WERI-Rb-1 (cell line): ENCODE results near the gene CTDSP1.

ENCODE experiments used
- DNase-seq: peaks from one replicate; pipeline ENCODE4 v3.0.0-alpha.2; 2020
- H3K27ac ChIP-seq: fragments of 250-450 bp; sonication (Bioruptor Pico); 2 replicates; pipeline ENCODE4 v1.5.1; 2020; ENCODE audit warnings: mild to moderate bottlenecking, moderate library complexity
- H3K27me3 ChIP-seq: fragments of 250-450 bp; sonication (Bioruptor Pico); 2 replicates; pipeline ENCODE4 v1.5.1; 2021; ENCODE audit warnings: mild to moderate bottlenecking, low read depth, moderate library complexity; ENCODE audit not compliant: insufficient read depth, severe bottlenecking
- H3K36me3 ChIP-seq: fragments of 250-450 bp; sonication (Bioruptor Pico); 2 replicates; pipeline ENCODE4 v1.5.1; 2020; ENCODE audit warnings: mild to moderate bottlenecking, moderate library complexity
- H3K4me3 ChIP-seq: 2 replicates; pipeline ENCODE4 v1.5.1; 2011; ENCODE audit warnings: low read depth, mild to moderate bottlenecking, control low read depth, low read length
- H3K9me3 ChIP-seq: fragments of 250-450 bp; sonication (Bioruptor Pico); 2 replicates; pipeline ENCODE4 v1.5.1; 2021; ENCODE audit warnings: mild to moderate bottlenecking, moderate library complexity; ENCODE audit not compliant: severe bottlenecking
- CTCF ChIP-seq: IDR thresholded peaks from 2 replicates; pipeline ENCODE4 v1.5.1; 2011; ENCODE audit warnings: low read depth, mild to moderate bottlenecking, control low read depth, inconsistent platforms, low read length

CTDSP1 gene

GRCh38 chr2:218375212-218375611 is 24.5 kb upstream of the CTDSP1 start:
- H3K9me3 ChIP-seq: no peaks in the 10 kb centered on the region
- no peak overlapping the region for H3K4me3 ChIP-seq
- H3K27me3 ChIP-seq: no peaks in the 10 kb centered on the region
- no peaks in the 10 kb centered on the region for H3K36me3 ChIP-seq
- no peak for DNase-seq
- H3K27ac ChIP-seq: no peak overlapping the region
- TF ChIP-seq CTCF: no peak

GRCh38 chr2:218378053-218378452 is 21.6 kb upstream of the CTDSP1 start:
- H3K27me3 ChIP-seq: no peaks in the 10 kb centered on the region
- no peaks in the 10 kb centered on the region for H3K36me3 ChIP-seq
- TF ChIP-seq CTCF: no peak
- no peak overlapping the region for H3K4me3 ChIP-seq
- DNase-seq: no peak
- H3K9me3 ChIP-seq: no peaks in the 10 kb centered on the region
- H3K27ac ChIP-seq: no peak overlapping the region

DNA sequence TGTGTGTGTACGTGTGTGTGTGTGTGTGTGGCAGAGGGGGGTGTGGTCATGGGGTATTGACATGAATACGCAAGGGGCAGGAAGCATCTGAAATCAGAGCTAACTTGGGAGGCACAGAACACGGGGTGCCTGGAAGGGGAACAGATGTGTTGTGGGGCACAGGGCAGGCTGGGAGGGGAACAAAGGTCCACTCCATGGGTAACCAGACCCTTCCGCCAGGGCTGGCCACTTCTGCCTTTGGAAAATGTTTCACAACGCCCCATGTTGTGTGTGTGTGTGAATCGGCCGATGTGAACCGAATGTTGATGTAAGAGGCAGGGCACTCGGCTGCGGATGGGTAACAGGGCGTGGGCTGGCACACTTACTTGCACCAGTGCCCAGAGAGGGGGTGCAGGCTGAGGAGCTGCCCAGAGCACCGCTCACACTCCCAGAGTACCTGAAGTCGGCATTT is 17.7 kb upstream of the CTDSP1 start, which contains the start of gene SLC11A1:
TSS of gene SLC11A1 (plus strand) at position 358 of the 451 bp plus-strand sequence. CDS start 96 bp downstream, outside the sequence.
- DNase-seq: no peak
- H3K27me3 ChIP-seq: no peaks in the 10 kb centered on the region
- no peaks in the 10 kb centered on the region for H3K36me3 ChIP-seq
- no peaks in the 10 kb centered on the region for H3K9me3 ChIP-seq
- no peak for TF ChIP-seq CTCF
- no peak within 1 kb of the TSS for H3K27ac ChIP-seq
- H3K4me3 ChIP-seq: no peak within 1 kb of the TSS

DNA sequence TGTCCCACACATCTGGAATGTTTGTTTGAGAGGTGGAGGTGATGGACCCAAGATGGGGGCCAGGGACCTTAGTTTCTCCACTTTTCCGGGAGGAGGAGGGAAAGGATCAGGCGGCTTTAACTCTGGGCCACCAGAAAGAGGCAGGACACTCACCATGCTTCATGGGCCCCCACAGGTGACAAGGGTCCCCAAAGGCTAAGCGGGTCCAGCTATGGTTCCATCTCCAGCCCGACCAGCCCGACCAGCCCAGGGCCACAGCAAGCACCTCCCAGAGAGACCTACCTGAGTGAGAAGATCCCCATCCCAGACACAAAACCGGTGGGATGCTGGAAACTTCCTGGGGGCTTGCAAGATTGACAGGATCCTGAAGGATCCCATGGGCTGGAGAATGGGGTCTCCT is 16.9 kb upstream of the CTDSP1 start:
- H3K4me3 ChIP-seq: no peak overlapping the region
- no peaks in the 10 kb centered on the region for H3K9me3 ChIP-seq
- H3K27ac ChIP-seq: no peak overlapping the region
- TF ChIP-seq CTCF: no peak
- no peak for DNase-seq
- no peaks in the 10 kb centered on the region for H3K27me3 ChIP-seq
- no peaks in the 10 kb centered on the region for H3K36me3 ChIP-seq

DNA sequence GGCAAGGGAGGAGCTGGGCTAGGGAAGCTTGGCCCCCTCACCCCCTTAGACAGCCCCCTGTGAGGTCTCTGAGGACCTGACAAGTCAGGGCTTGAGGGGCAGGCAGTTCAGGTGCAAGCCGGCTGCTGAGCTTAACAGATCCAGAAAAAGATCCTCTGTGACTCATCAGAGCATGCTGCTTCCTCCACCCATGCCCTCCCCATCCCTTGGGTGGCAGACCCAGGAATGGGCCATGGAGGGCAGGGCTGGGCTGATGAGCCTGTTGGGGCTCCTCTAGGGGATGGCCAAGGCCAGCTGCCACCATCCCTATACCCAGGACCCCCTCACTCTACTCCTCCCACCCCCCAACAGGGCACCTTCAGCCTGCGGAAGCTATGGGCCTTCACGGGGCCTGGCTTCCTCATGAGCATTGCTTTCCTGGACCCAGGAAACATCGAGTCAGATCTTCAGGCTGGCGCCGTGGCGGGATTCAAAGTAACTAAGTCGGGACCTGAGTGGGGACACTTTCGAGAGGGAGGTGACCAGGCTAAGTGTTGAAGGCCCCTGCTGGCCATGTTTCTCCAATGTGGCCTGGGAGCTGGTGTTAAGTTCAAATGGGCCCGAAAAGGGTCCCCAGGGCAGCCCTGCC is 15.7 kb upstream of the CTDSP1 start:
- no peak for DNase-seq
- H3K27ac ChIP-seq: no peak overlapping the region
- no peak overlapping the region for H3K4me3 ChIP-seq
- no peaks in the 10 kb centered on the region for H3K27me3 ChIP-seq
- H3K9me3 ChIP-seq: no peaks in the 10 kb centered on the region
- TF ChIP-seq CTCF: no peak
- H3K36me3 ChIP-seq: no peaks in the 10 kb centered on the region

DNA sequence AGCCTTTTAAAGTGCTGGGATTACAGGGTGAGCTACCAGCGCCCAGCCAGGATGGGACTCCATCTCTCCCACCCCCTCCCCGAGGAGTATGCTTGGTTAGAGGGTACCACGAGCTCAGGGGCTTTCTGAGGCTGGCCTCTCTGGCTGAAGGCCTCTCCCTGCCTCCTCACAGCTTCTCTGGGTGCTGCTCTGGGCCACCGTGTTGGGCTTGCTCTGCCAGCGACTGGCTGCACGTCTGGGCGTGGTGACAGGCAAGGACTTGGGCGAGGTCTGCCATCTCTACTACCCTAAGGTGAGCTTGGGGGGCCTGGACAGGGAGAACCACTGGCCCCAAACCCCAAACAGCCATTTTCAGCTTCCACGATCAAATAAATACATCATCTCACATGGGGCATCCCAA is 14.7 kb upstream of the CTDSP1 start:
- no peaks in the 10 kb centered on the region for H3K27me3 ChIP-seq
- H3K27ac ChIP-seq: no peak overlapping the region
- DNase-seq: no peak

More for the DNA sequence above, 14.7 kb upstream of the CTDSP1 start:
- TF ChIP-seq CTCF: no peak
- Histone ChIP-seq H3K4me3 (no peak overlapping the region), H3K36me3 (no peaks in the 10 kb centered on the region), H3K9me3 (no peaks in the 10 kb centered on the region)
